HG03575 (cell line): ENCODE results near the gene DPY19L2.
"Not testable (repeated sequence)": the region's sequence is repeated elsewhere in the genome, so short reads cannot be mapped to it uniquely, and the experiment has no call there.

ENCODE experiments used
- ATAC-seq: cut with Tn5 transposase; IDR thresholded peaks from one replicate; pipeline ENCODE4 v1.9.1; 2021; ENCODE audit not compliant: unreplicated experiment, insufficient number of reproducible peaks, low FRiP score; ENCODE audit errors: extremely low read depth

DPY19L2 gene

GRCh38 chr12:63669427-63669826 is 1.1 kb upstream of the DPY19L2 start:
- not testable (repeated sequence) for ATAC-seq

GRCh38 chr12:63668800-63669365 is 590 bp upstream of the DPY19L2 start:
- not testable (repeated sequence) for ATAC-seq

- ATAC-seq: not testable (repeated sequence)
These were observed 5.3 kb downstream of the DPY19L2 start for GRCh38 chr12:63663005-63663404.

- ATAC-seq: not testable (repeated sequence)
These were observed 9.8 kb downstream of the DPY19L2 start for GRCh38 chr12:63658501-63658900.

GRCh38 chr12:63656407-63656806 is 11.9 kb downstream of the DPY19L2 start:
- not testable (repeated sequence) for ATAC-seq

- not testable (repeated sequence) for ATAC-seq
These were observed 12.6 kb downstream of the DPY19L2 start for GRCh38 chr12:63655543-63656257.

- not testable (repeated sequence) for ATAC-seq
These were observed 13.8 kb downstream of the DPY19L2 start for GRCh38 chr12:63654481-63654880.

GRCh38 chr12:63649517-63649916 is 18.8 kb downstream of the DPY19L2 start:
- not testable (repeated sequence) for ATAC-seq

- ATAC-seq: not testable (repeated sequence)
These were observed 24.7 kb downstream of the DPY19L2 start for GRCh38 chr12:63643381-63644140.

- ATAC-seq: not testable (repeated sequence)
These were observed 44.0 kb downstream of the DPY19L2 start for GRCh38 chr12:63624258-63624657.

GRCh38 chr12:63615544-63615943 is 52.7 kb downstream of the DPY19L2 start:
- ATAC-seq: not testable (repeated sequence)

GRCh38 chr12:63611285-63611684 is 57.0 kb downstream of the DPY19L2 start:
- ATAC-seq: not testable (repeated sequence)

- ATAC-seq: not testable (repeated sequence)
These were observed 59.0 kb downstream of the DPY19L2 start for GRCh38 chr12:63609281-63609680.

GRCh38 chr12:63604985-63605384 is 63.3 kb downstream of the DPY19L2 start:
- not testable (repeated sequence) for ATAC-seq

- ATAC-seq: not testable (repeated sequence)
These were observed 73.5 kb downstream of the DPY19L2 start for GRCh38 chr12:63594828-63595227.

- ATAC-seq: not testable (repeated sequence)
These were observed 83.9 kb downstream of the DPY19L2 start for GRCh38 chr12:63584426-63584825.

- not testable (repeated sequence) for ATAC-seq
These were observed 85.0 kb downstream of the DPY19L2 start for GRCh38 chr12:63583289-63583688.

- ATAC-seq: not testable (repeated sequence)
These were observed 90.7 kb downstream of the DPY19L2 start for GRCh38 chr12:63577631-63578030.

- ATAC-seq: not testable (repeated sequence)
These were observed 96.3 kb downstream of the DPY19L2 start for GRCh38 chr12:63572038-63572437.

GRCh38 chr12:63558445-63558844 is 109.8 kb downstream of the DPY19L2 start:
- not testable (repeated sequence) for ATAC-seq
